HCT116 (cell line): ENCODE data around the gene MTHFSD.

Experiments used
- CTCF ChIP-seq, 3 experiments: fragments of 200-600 bp in 1 of 3; sonication (generic) in 1 of 3; IDR thresholded peaks in 2 of 3; conservative IDR thresholded peaks in 1 of 3; 2 replicates each; pipeline ENCODE4 v1.5.1; 2012 to 2017; ENCODE audit warnings: low read depth in 2 of 3, low read length in 2 of 3, antibody characterized with exemption in 1 of 3, borderline replicate concordance in 1 of 3, control low read depth in 1 of 3, mild to moderate bottlenecking in 1 of 3, mixed read lengths in 1 of 3, mixed run types in 1 of 3, moderate library complexity in 1 of 3; ENCODE audit not compliant: insufficient read depth in 1 of 3
- EZH2 ChIP-seq: fragments of 200-600 bp; sonication (generic); IDR thresholded peaks from 2 replicates; pipeline ENCODE4 v1.6.1; 2017; ENCODE audit warnings: antibody characterized with exemption, mixed run types
- POLR2AphosphoS5 ChIP-seq: IDR thresholded peaks from 2 replicates; pipeline ENCODE4 v1.6.1; 2011; ENCODE audit warnings: mild to moderate bottlenecking, low read depth, low read length, moderate library complexity
- REST ChIP-seq: IDR thresholded peaks from 2 replicates; pipeline ENCODE4 v1.6.1; 2012; ENCODE audit warnings: low read depth
- SRF ChIP-seq: IDR thresholded peaks from 2 replicates; pipeline ENCODE4 v1.6.1; 2012; ENCODE audit warnings: low read depth
- YY1 ChIP-seq: IDR thresholded peaks from 2 replicates; pipeline ENCODE4 v1.6.1; 2011; ENCODE audit warnings: low read length, low read depth, moderate library complexity, mild to moderate bottlenecking; ENCODE audit not compliant: insufficient replicate concordance; ENCODE audit errors: extremely low read depth
- ZBTB33 ChIP-seq: IDR thresholded peaks from 2 replicates; pipeline ENCODE4 v1.6.1; 2011; ENCODE audit warnings: mild to moderate bottlenecking, low read length, moderate library complexity; ENCODE audit not compliant: insufficient replicate concordance; ENCODE audit errors: extremely low read depth

GRCh38 chr16:86556576-86556975 lies 1.5 kb upstream of the MTHFSD start:
- TF ChIP-seq ZBTB33 (no peak), CTCF (IDR thresholded peaks at IDR 0.05 in 2 of 3, conservative IDR thresholded peaks at IDR 0.05 in 1 of 3; ENCODE audit: borderline replicate concordance in 1 of 3, insufficient read depth in 1 of 3, low read depth in 2 of 3, low read length in 2 of 3) (no peak), EZH2 (no peak), YY1 (no peak), REST (no peak), POLR2AphosphoS5 (no peak), SRF (no peak)
